Thyroid gland (tissue), 4 donors: ENCODE results near the gene GLI3.

Experiments
- CTCF ChIP-seq, 6 experiments: fragments of 200-600 bp in 3 of 6; fragments of 450-650 bp in 3 of 6; sonication (generic) in 3 of 6; IDR thresholded peaks; one replicate each; pipeline ENCODE4 v1.5.1; 2016 to 2019; ENCODE audit warnings: antibody characterized with exemption in 6 of 6, mild to moderate bottlenecking in 2 of 6, inconsistent platforms in 1 of 6, moderate library complexity in 1 of 6
- POLR2A ChIP-seq, 2 donors: fragments of 450-650 bp; IDR thresholded peaks; one replicate each; pipeline ENCODE4 v1.6.1; 2017; ENCODE audit warnings: antibody characterized with exemption in 2 of 2, mild to moderate bottlenecking in 2 of 2, moderate library complexity in 1 of 2

GRCh38 chr7:42093349-42093905 lies 143.6 kb downstream of the GLI3 start:
- TF ChIP-seq POLR2A (IDR thresholded peaks at IDR 0.05) (no peak), CTCF (IDR thresholded peaks at IDR 0.05) (no peak)
